Measurements from ENCODE around the gene CHST9. TPM values are rescaled to one million over a fixed set of nuclear protein-coding genes. Genes with fewer than 3 reads are reported as not detected.

The CHST9 gene
- total RNA-seq, 8 experiments from 2014 or later: 0.22 to 33.0 (median 0.45) TPM

DNA sequence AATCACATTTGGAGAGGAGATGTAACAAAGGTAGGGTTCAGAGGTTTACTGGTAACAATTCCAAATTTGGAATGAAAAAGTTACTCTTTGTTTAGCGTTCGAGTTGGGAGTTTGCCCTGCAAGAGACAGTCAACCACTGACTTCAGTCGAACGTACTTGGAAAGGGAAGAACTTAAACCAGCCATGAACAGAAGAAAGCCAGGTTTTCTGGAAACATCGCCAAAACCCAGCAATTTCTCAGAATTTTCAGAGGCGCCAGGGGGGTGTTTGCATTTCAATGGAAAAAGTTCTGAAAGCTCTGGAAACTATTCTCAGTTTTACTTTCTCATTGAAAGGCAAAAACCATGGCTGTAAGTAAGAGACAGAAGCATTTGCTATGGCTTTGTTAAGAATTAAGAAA, 291.1 kb downstream of the CHST9 start:
- ATAC-seq (replicated peaks in 6 of 8): no peak
- no peak overlapping the region for H3K27ac ChIP-seq
- 0 to 81% (median 37%) methylated on average over 1 to 6 of the region's 6 CpGs; no CpG with 5 or more reads in 1 of the 10 experiments for WGBS, 10 experiments
- H3K4me3 ChIP-seq: no peak overlapping the region
- in situ Hi-C loops (cut with MboI; ENCODE audit: low pct_unique_long_range_greater_than_20kb in 2 of 9, low sequenced_read_pairs in 9 of 9, unreplicated experiment in 9 of 9): no loop called here
- H3K4me1 ChIP-seq (replicated peaks in 1 of 2): no peaks in the 10 kb centered on the region

DNA sequence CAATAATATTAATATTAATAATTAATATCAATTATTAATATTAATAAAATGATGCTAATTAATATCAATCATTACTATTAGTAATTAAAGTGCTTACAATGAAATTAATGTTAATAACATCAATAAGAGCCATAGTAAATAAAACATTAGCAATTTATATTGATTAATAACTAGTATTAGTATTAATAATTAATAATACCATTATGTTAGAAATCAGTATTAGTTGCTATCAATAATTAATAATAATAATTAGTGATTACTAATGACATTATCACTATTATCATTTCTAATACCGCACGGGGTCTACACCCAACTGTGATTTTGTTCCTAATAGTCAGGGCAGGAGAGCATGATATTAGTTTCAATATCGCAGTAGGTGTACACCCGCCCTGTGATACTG, 296.8 kb downstream of the CHST9 start:
- H3K27ac ChIP-seq: no peak overlapping the region
- no peak for ATAC-seq (replicated peaks in 6 of 8)
- WGBS, 10 experiments: 90 to 97% (median 95%) methylated on average over 2 to 4 of the region's 4 CpGs; no CpG with 5 or more reads in 4 of the 10 experiments
- H3K4me3 ChIP-seq: no peak overlapping the region
- in situ Hi-C loops (cut with MboI; ENCODE audit: low pct_unique_long_range_greater_than_20kb in 2 of 9, low sequenced_read_pairs in 9 of 9, unreplicated experiment in 9 of 9): no loop called here
- no peaks in the 10 kb centered on the region for H3K4me1 ChIP-seq (replicated peaks in 1 of 2)

DNA sequence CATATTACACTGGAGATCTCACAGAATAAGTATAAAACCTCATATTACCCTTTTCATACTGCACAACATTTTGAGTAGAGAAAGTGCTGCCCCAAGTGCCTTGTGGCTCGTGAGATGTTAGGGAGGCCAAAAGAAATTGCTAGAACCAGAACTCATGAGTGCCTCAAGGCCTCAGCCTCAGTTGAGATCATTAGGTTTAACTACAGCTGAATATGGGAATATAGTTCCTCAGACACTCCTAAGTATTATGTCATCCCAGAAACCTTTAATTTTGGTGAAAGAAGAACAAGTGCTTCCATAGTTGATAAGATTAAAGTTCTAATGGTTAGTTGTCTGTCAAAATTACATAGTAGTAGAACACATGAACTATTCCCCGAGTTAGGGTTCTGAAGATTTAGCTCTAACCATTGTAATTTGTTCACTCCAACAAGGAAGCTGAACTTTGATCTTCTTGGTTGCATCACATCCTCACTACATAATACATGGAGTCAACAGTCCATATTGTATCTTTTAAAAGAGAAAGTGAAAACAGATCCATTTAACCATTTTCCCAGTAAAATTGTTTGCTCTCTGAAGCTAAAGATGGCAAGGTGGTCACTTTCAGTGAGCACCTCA, 310.0 kb downstream of the CHST9 start:
- ATAC-seq (replicated peaks in 6 of 8): no peak
- WGBS, 10 experiments: 0 to 92% (median 64%) methylated on average over 1 to 2 of the region's 2 CpGs; no CpG with 5 or more reads in 2 of the 10 experiments
- in situ Hi-C loops (cut with MboI; ENCODE audit: low pct_unique_long_range_greater_than_20kb in 2 of 9, low sequenced_read_pairs in 9 of 9, unreplicated experiment in 9 of 9): no loop called here
- Histone ChIP-seq H3K4me1 (replicated peaks in 1 of 2) (no peaks in the 10 kb centered on the region), H3K4me3 (no peak overlapping the region), H3K27ac (no peak overlapping the region)

DNA sequence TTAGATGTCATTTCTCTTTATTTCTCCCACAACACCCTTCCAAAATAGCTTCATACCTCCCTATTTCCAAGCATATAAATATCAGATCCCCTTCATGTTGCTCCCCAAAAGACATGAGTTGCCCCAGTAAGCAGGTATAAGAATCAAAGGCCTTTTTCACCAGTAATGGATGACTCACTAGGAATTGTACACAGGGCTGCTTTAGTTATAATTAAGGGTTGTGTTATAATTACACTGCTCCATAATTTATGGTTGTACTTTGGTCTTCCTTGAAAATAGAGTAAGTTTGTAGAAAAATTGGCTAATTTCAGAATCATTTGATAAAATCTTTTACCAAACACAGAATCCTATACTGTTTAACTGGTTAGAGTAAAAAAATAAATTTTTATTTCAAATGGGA, 310.8 kb downstream of the CHST9 start:
- H3K4me1 ChIP-seq (replicated peaks in 1 of 2): no peaks in the 10 kb centered on the region
- H3K27ac ChIP-seq: no peak overlapping the region
- no peak overlapping the region for H3K4me3 ChIP-seq
- in situ Hi-C loops (cut with MboI; ENCODE audit: low pct_unique_long_range_greater_than_20kb in 2 of 9, low sequenced_read_pairs in 9 of 9, unreplicated experiment in 9 of 9): no loop called here
- no peak for ATAC-seq (replicated peaks in 6 of 8)

DNA sequence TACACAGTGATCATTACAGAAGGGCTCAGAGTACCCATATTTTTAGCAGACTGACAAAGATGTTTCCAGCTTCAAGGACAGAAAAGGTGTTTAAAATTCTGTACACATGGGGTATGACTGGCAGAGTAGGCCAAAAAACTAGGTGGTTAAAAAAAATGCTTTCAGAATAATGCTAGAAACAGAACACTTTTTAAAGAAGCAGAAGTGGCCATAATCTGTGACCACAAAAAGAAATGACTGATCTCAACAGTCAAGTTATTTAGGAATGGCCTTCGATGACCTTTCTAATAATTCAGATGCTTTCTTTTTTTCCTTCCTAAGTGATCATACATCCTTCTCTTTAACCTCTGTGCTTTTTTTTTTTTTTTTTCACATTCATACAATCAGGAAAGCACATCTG, 315.5 kb downstream of the CHST9 start:
- in situ Hi-C loops (cut with MboI; ENCODE audit: low pct_unique_long_range_greater_than_20kb in 2 of 9, low sequenced_read_pairs in 9 of 9, unreplicated experiment in 9 of 9): no loop called here
- peaks cover 0 to 5% of the 10 kb centered on the region in 2 donors for H3K4me1 ChIP-seq (replicated peaks in 1 of 2)
- no peak overlapping the region for H3K4me3 ChIP-seq
- no peak for ATAC-seq (replicated peaks in 6 of 8)
- no peak overlapping the region for H3K27ac ChIP-seq
- 13 to 100% (median 83%) methylated on average over 1 of the region's 1 CpG; no CpG with 5 or more reads in 2 of the 10 experiments for WGBS, 10 experiments

DNA sequence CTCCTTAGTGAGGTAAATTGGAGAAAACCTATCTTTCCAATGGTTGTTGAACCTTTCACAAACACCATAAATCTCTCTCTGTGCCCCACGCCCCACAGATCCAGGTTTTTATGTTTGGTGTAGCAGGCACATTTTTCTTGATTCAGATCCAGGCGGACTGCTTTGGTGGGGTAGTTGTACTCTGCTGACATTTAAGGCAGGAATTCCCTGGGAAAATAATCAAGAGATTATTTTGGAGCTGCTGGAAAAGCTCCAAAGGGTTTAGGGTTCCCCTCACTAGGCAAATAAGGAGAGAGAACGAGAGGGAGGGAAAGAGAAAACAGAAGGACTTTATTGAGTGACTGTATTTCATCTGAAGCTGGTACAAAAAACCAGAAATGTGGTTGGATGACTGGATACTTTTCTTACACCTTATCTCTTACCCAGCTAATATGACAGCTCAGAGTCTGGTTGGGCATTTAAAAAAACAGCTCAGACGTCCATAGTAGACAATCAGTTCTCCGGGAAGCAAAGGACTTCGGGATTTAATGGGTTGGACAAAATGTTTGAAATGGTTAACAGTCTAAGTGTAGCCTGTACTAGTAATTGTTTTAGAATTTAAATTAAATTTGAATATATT, 316.0 kb downstream of the CHST9 start:
- ATAC-seq (replicated peaks in 6 of 8): no peak
- WGBS, 10 experiments: 13 to 100% (median 79%) methylated on average over 1 to 6 of the region's 6 CpGs
- no peak overlapping the region for H3K27ac ChIP-seq
- H3K4me1 ChIP-seq (replicated peaks in 1 of 2): peaks cover 0 to 5% of the 10 kb centered on the region in 2 donors
- in situ Hi-C loops (cut with MboI; ENCODE audit: low pct_unique_long_range_greater_than_20kb in 2 of 9, low sequenced_read_pairs in 9 of 9, unreplicated experiment in 9 of 9): no loop called here
- no peak overlapping the region for H3K4me3 ChIP-seq

DNA sequence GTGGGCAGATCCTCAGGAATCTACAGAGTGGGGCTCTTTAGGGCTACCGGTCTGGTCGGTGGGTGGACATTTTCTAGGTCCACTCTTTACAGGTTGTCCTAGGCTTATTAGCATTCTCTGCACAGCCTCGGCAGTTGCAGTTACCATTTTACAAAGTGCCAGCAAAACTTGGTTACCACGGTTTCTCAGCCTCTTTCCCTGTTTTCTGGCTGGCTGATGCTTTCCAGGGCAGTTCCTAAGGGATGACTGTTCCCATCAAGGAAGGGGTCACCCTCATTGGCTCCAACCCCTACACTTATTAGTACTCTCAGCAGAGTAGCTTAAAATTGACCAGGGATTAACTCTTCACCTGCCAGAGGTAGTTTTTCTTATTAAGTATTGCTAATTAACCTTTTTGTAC, 317.6 kb downstream of the CHST9 start:
- Histone ChIP-seq H3K27ac (no peak overlapping the region), H3K4me3 (no peak overlapping the region), H3K4me1 (replicated peaks in 1 of 2) (peaks cover 3 to 5% of the 10 kb centered on the region in 2 donors)
- 0 to 100% (median 79%) methylated on average over 1 to 4 of the region's 4 CpGs; no CpG with 5 or more reads in 2 of the 10 experiments for WGBS, 10 experiments
- in situ Hi-C loops (cut with MboI; ENCODE audit: low pct_unique_long_range_greater_than_20kb in 2 of 9, low sequenced_read_pairs in 9 of 9, unreplicated experiment in 9 of 9): no loop called here
- ATAC-seq (replicated peaks in 6 of 8): peak in 1 of 8 experiments; percentile 36

DNA sequence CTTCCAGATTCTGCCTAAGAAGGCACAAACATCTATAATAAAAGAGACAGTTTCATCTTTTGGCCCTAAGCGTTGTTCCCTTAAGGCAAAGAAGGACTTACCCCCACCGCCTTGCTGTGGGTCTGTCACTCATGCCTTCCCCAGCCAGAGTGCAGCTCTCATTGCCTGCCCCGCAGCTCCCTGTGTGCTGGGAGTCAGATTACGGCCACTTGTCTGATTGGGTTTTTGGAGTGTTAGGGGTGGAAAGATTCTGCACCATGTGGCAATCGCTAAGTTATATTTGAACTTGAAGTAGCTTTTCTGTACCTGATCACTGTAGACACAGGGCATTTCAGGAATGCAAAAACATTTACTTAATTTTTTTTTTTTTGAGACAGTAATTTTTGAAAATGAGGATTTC, 319.6 kb downstream of the CHST9 start, which contains the start of gene AQP4:
AQP4 (minus strand) TSS at position 151 of the 400 bp plus-strand sequence; CDS start at position 133, 18 bp downstream.
- in situ Hi-C loops (cut with MboI; ENCODE audit: low pct_unique_long_range_greater_than_20kb in 2 of 9, low sequenced_read_pairs in 9 of 9, unreplicated experiment in 9 of 9): no loop called here
- no peak within 1 kb of the TSS for H3K4me3 ChIP-seq
- peaks cover 3 to 7% of the 10 kb centered on the region in 2 donors for H3K4me1 ChIP-seq (replicated peaks in 1 of 2)
- peak in 1 of 8 experiments; percentile 54 for ATAC-seq (replicated peaks in 6 of 8)
- 4 to 63% (median 33%) methylated on average over 2 to 5 of the region's 5 CpGs; no CpG with 5 or more reads in 3 of the 10 experiments for WGBS, 10 experiments
- no peak within 1 kb of the TSS for H3K27ac ChIP-seq

DNA sequence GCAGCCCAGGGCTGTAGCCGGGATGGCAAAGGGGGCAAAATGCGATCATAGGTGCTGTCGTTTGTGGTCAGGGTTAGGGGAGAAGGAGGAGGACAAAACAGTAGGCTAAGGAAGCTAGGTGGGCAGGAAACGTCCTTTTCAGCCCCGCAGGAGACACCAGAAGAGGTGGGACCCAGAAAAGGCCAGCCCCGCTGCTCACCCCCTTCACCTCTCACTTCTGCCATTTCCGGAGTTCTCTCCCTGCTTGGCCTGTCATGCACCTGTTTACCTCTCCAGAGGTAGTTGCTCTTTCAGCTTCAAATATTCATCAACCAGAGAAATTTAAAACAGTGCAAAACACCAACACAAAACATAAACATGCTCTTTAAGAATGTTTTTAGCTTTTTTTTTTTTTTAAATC, 320.4 kb downstream of the CHST9 start:
- ATAC-seq (replicated peaks in 6 of 8): no peak

DNA sequence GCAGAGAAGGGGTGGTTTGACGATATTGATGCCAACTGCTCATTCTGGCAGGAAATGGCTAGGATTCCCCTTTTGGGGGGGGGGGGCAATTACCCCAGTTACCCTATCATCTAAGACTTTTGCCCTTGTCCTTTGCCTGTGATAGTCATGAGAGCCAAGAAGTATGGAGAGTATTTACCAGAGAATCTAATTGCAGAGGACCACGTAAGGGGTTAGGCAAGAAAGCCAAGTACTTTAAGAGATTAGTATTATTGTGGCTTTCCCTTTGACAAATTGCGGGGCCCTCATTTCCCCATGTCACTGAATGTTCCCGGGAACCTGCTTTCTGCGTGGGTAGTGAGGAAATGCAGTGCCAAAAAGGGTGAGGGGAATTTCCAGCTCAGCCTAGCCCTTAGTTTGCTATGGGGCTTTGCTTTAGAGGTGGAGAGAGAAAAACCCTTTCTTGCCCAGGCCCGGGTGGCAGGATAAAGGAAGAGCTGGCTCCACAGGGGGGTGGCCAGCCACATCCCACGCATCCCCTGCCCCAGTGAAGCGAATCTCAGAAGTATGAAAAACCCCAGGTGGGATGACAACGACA, 321.1 kb downstream of the CHST9 start:
- Histone ChIP-seq H3K4me1 (replicated peaks in 1 of 2) (peaks cover 3 to 7% of the 10 kb centered on the region in 2 donors), H3K4me3 (no peak overlapping the region), H3K27ac (no peak overlapping the region)
- 26 to 90% (median 66%) methylated on average over 1 to 7 of the region's 9 CpGs; no CpG with 5 or more reads in 3 of the 10 experiments for whole genome bisulfite sequencing, 10 experiments
- in situ Hi-C loops (cut with MboI; ENCODE audit: low pct_unique_long_range_greater_than_20kb in 2 of 9, low sequenced_read_pairs in 9 of 9, unreplicated experiment in 9 of 9): no loop called here
- no peak for ATAC-seq (replicated peaks in 6 of 8)

More for the DNA sequence above, 320.4 kb downstream of the CHST9 start:
- in situ Hi-C loops (cut with MboI; ENCODE audit: low pct_unique_long_range_greater_than_20kb in 2 of 9, low sequenced_read_pairs in 9 of 9, unreplicated experiment in 9 of 9): no loop called here
- WGBS, 10 experiments: 33 to 100% (median 85%) methylated on average over 1 to 6 of the region's 7 CpGs; no CpG with 5 or more reads in 4 of the 10 experiments
- Histone ChIP-seq H3K27ac (no peak overlapping the region), H3K4me3 (no peak overlapping the region), H3K4me1 (replicated peaks in 1 of 2) (peaks cover 3 to 7% of the 10 kb centered on the region in 2 donors)

DNA sequence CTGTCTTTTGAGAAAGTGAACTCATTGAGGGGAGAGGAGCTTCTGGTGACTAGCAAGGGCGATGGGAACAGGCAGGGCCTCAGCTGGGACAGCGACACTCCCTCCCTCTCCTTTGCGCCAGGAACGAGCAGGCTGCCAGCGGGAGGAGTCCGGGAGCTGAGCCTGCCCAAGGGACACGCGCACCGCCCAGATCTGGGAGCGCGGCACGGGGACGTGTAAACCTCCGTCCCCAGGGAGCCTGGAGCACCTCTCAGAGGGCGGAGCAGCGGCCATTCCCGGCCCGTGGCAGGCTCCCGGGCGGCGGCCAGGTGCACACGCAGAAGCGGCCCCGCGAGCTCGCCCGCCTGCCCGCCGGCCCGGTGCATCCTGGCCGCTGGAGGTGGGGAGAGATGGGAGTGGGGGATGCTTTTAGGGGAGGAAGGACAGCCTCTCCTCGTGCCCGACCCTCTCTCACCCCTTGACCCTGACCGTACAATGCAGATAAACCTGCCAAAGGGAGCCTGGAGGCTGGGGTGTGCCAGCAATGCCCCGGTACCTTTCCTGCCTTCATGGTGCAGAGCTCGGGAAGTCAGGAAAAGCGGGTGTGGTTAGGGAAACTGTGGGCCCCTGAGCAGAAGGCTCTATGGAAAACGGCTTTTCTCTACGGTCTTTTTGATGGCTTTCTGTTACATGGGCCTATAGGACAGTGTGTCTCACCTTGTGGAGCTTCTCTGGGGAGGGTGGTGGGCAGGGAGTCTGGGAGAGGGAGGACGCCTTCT, 321.8 kb downstream of the CHST9 start:
- peak overlapping the region; percentile 23 to 39 (median 31) for H3K4me3 ChIP-seq
- in situ Hi-C loops (cut with MboI; ENCODE audit: low pct_unique_long_range_greater_than_20kb in 2 of 9, low sequenced_read_pairs in 9 of 9, unreplicated experiment in 9 of 9): no loop called here
- peaks cover 2 to 3% of the 10 kb centered on the region in 2 donors for H3K4me1 ChIP-seq (replicated peaks in 1 of 2)
- ATAC-seq (replicated peaks in 6 of 8): peak; percentile 84 to 99 (median 93)
- WGBS, 10 experiments: 0 to 10% (median 0%) methylated on average over 1 to 6 of the region's 40 CpGs; no CpG with 5 or more reads in 5 of the 10 experiments
- no peak overlapping the region for H3K27ac ChIP-seq

DNA sequence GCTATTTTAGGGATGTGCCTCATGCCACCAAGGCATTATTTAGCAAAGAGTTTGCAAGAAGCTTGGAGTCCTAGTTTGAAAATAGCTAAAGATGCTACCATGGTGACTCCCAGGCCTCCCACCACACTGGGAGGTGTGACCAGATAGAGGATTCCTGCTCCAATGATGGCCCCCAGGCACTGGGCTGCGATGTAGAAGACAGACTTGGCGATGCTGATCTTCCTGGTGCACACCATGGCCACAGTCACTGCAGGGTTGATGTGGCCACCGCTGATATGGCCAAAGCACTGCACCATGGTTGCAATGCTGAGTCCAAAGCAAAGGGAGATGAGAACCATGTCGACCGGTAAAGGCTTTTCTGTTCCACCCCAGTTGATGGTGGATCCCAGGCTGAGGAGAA, 323.0 kb downstream of the CHST9 start:
- WGBS, 10 experiments: 20 to 100% (median 94%) methylated on average over 2 to 4 of the region's 5 CpGs; no CpG with 5 or more reads in 7 of the 10 experiments
- H3K4me1 ChIP-seq (replicated peaks in 1 of 2): peaks cover 2 to 3% of the 10 kb centered on the region in 2 donors
- no peak overlapping the region for H3K27ac ChIP-seq
- in situ Hi-C loops (cut with MboI; ENCODE audit: low pct_unique_long_range_greater_than_20kb in 2 of 9, low sequenced_read_pairs in 9 of 9, unreplicated experiment in 9 of 9): no loop called here
- H3K4me3 ChIP-seq: no peak overlapping the region
- no peak for ATAC-seq (replicated peaks in 6 of 8)
